Measurements from ENCODE around the gene KIF7.

DNA sequence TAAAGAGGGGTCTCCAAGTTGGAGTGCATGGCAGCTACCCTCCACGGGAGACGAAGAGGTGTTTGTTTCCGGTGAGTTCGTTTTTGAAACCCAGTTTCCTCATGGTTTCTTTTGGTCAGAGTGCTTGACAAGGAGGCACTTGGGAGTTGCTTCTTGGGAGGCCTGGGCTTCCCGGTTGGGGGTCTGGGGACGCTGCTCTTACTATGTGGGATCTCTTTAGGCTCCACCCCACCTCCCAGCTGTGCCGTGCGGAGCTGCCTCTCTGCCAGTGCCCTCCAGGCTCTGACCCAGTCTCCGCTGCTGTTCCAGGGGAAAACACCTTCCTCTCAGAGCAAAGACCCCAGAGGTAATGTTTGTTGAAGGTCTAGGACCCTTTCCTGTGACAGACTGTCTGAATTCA lies 29.6 kb downstream of the KIF7 start:
- TF ChIP-seq, protein P1, sequence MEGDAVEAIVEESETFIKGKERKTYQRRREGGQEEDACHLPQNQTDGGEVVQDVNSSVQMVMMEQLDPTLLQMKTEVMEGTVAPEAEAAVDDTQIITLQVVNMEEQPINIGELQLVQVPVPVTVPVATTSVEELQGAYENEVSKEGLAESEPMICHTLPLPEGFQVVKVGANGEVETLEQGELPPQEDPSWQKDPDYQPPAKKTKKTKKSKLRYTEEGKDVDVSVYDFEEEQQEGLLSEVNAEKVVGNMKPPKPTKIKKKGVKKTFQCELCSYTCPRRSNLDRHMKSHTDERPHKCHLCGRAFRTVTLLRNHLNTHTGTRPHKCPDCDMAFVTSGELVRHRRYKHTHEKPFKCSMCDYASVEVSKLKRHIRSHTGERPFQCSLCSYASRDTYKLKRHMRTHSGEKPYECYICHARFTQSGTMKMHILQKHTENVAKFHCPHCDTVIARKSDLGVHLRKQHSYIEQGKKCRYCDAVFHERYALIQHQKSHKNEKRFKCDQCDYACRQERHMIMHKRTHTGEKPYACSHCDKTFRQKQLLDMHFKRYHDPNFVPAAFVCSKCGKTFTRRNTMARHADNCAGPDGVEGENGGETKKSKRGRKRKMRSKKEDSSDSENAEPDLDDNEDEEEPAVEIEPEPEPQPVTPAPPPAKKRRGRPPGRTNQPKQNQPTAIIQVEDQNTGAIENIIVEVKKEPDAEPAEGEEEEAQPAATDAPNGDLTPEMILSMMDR (IDR thresholded peaks at IDR 0.05) = no peak
- no peak for TF ChIP-seq POLR2AphosphoS5 (IDR thresholded peaks at IDR 0.05)

All from esophagus muscularis mucosa (tissue), 3 donors.